HepG2 (cell line): ENCODE data around the gene LRRC74A. TPM values are rescaled to one million over a fixed set of nuclear protein-coding genes. Genes with fewer than 3 reads are reported as not detected.

ENCODE experiments used
- ATAC-seq: fragments of 200-7000 bp; cut with Tn5 transposase; 3 replicates; pipeline ENCODE4 v1.9.1; 2020; ENCODE audit warnings: mild to moderate bottlenecking, moderate library complexity
- BruUV-seq: library from RNA; stranded (reverse); fragments of 400-500 nt; replicated peaks from 2 replicates; lab custom pipeline; 2021; lab: Mats Ljungman, UMichigan
- CTCF ChIA-PET: fragments of 300-600 bp; formaldehyde crosslinking; extraction: SDS; loops from one replicate; lab custom pipeline; 2021; ENCODE audit warnings: low total read pairs, inconsistent platforms, low intra/inter-chr PET ratio; lab: Yijun Ruan, JAX
- POLR2A ChIA-PET: fragments of 350-600 bp; sonication (Branson Sonifier 250); formaldehyde crosslinking; loops from one replicate; lab custom pipeline; 2020; ENCODE audit warnings: antibody characterized with exemption, inconsistent platforms; lab: Yijun Ruan, JAX
- DNase-seq: peaks from one replicate; pipeline ENCODE4 v3.0.0-alpha.2; 2015; ENCODE audit warnings: low spot score
- FAIRE-seq: peaks from 3 replicates; lab custom pipeline; 2011; peaks lifted over from hg19 to GRCh38; lab: Jason Lieb, UNC
- H2AFZ ChIP-seq: one replicate; pipeline ENCODE4 v1.6.1; 2011; ENCODE audit warnings: low read length, inconsistent platforms
- H3K27ac ChIP-seq: fragments of 300-600 bp; 3 replicates; pipeline ENCODE4 v1.8.0; 2011; ENCODE audit warnings: mixed run types, mild to moderate bottlenecking, mixed read lengths, low read length, inconsistent platforms; ENCODE audit not compliant: insufficient read depth; ENCODE audit errors: extremely low read length
- H3K27me3 ChIP-seq, 2 experiments: fragments of 200-600 bp in 1 of 2; 2 replicates in 1 of 2; 3 replicates in 1 of 2; pipeline versions ENCODE4 v1.6.0 to v1.8.0; 2011; ENCODE audit warnings: low read length in 2 of 2, mild to moderate bottlenecking in 2 of 2, moderate library complexity in 2 of 2, inconsistent platforms in 1 of 2; ENCODE audit not compliant: insufficient read depth in 2 of 2, control insufficient read depth in 1 of 2
- H3K36me3 ChIP-seq, 2 experiments: fragments of 200-600 bp in 1 of 2; replicated peaks in 1 of 2; 2 replicates in 1 of 2; 3 replicates in 1 of 2; pipeline versions ENCODE4 v1.5.1 to v1.8.0; 2011; ENCODE audit warnings: low read length in 2 of 2, inconsistent platforms in 1 of 2; ENCODE audit not compliant: insufficient read depth in 2 of 2, control insufficient read depth in 1 of 2
- H3K4me1 ChIP-seq: 2 replicates; pipeline ENCODE4 v1.5.1; 2012; ENCODE audit warnings: low read length, inconsistent platforms; ENCODE audit not compliant: insufficient read depth
- H3K4me2 ChIP-seq: 2 replicates; pipeline ENCODE4 v1.6.0; 2011; ENCODE audit warnings: low read depth, low read length, inconsistent platforms
- H3K4me3 ChIP-seq, 3 experiments: fragments of 200-600 bp in 1 of 3; sonication (generic), shearing (Covaris generic) in 1 of 3; replicated peaks in 1 of 3; 2 replicates each; pipeline ENCODE4 v1.5.1; 2011 to 2016; ENCODE audit warnings: low read length in 3 of 3, inconsistent platforms in 2 of 3, low read depth in 2 of 3, mild to moderate bottlenecking in 2 of 3, control low read depth in 1 of 3, mixed read lengths in 1 of 3; ENCODE audit not compliant: insufficient read depth in 1 of 3
- H3K79me2 ChIP-seq: one replicate; pipeline ENCODE4 v1.6.1; 2011; ENCODE audit warnings: low read length, inconsistent platforms; ENCODE audit not compliant: insufficient read depth
- H3K9ac ChIP-seq: 2 replicates; pipeline ENCODE4 v1.6.0; 2011; ENCODE audit warnings: mild to moderate bottlenecking, low read depth, low read length, inconsistent platforms; ENCODE audit not compliant: insufficient read depth
- H3K9me3 ChIP-seq: 2 replicates; pipeline ENCODE4 v1.5.1; 2012; ENCODE audit warnings: mild to moderate bottlenecking, low read length
- H4K20me1 ChIP-seq: 2 replicates; pipeline ENCODE4 v1.6.0; 2011; ENCODE audit warnings: inconsistent platforms, mild to moderate bottlenecking, low read length, moderate library complexity; ENCODE audit not compliant: insufficient read depth
- ATF6 ChIP-seq: sonication (generic); formaldehyde crosslinking; conservative IDR thresholded peaks from 2 replicates; pipeline ENCODE4 v1.4.0; 2020; ENCODE audit warnings: missing genetic modification reagents
- CEBPB ChIP-seq: IDR thresholded peaks from 2 replicates; pipeline ENCODE4 v1.6.1; 2011; ENCODE audit warnings: low read depth, low read length, improper control_type of control experiment, borderline replicate concordance
- PAXIP1 ChIP-seq: sonication (generic); formaldehyde crosslinking; conservative IDR thresholded peaks from 2 replicates; pipeline ENCODE4 v1.4.0; 2020; ENCODE audit warnings: mild to moderate bottlenecking, missing genetic modification reagents, moderate library complexity
- PLSCR1 ChIP-seq: sonication (generic); formaldehyde crosslinking; IDR thresholded peaks from 2 replicates; pipeline ENCODE4 v1.5.0; 2020; ENCODE audit warnings: missing genetic modification reagents, mild to moderate bottlenecking, borderline replicate concordance
- RORA ChIP-seq: sonication (generic); formaldehyde crosslinking; IDR thresholded peaks from 2 replicates; pipeline ENCODE4 v1.5.0; 2020; ENCODE audit warnings: mild to moderate bottlenecking, missing genetic modification reagents, moderate library complexity
- ZFP37 ChIP-seq: sonication (generic); formaldehyde crosslinking; IDR thresholded peaks from 2 replicates; pipeline ENCODE4 v1.4.0; 2020; ENCODE audit warnings: missing genetic modification reagents, borderline replicate concordance
- ZNF687 ChIP-seq: sonication (generic); formaldehyde crosslinking; IDR thresholded peaks from 2 replicates; pipeline ENCODE4 v1.5.1; 2020; ENCODE audit warnings: mild to moderate bottlenecking, missing genetic modification reagents, moderate library complexity
- ZNF709 ChIP-seq: sonication (generic); formaldehyde crosslinking; IDR thresholded peaks from 2 replicates; pipeline ENCODE4 v1.5.0; 2020; ENCODE audit warnings: mild to moderate bottlenecking, missing genetic modification reagents
- ZUFSP ChIP-seq: sonication (generic); formaldehyde crosslinking; IDR thresholded peaks from 2 replicates; pipeline ENCODE4 v1.9.0; 2021; ENCODE audit warnings: missing genetic modification reagents, mild to moderate bottlenecking, borderline replicate concordance
- WGBS: methylation state at CpG from one replicate; pipeline ENCODE4 v1.1.6; 2017; ENCODE audit warnings: low lambda C conversion rate; 5-methylcytosine and 5-hydroxymethylcytosine counted together
- in situ Hi-C: cut with HindIII; loops from 2 replicates; pipeline ENCODE4 v1.10.0; 2017; ENCODE audit warnings: low pct_unique_long_range_greater_than_20kb; ENCODE audit not compliant: extremely low pct_ligation_motif_present
- intact Hi-C: fragments of 100-400 bp; cut with micrococcal nuclease; formaldehyde crosslinking; loops from one replicate; pipeline ENCODE4 v1.10.0; 2022; ENCODE audit not compliant: unreplicated experiment
- polyA plus RNA-seq, 8 experiments: library from polyadenylated mRNA; depleted of rRNA in 3 of 8; stranded (reverse) in 7 of 8; unstranded in 1 of 8; fragments of >200 nt; fragmentation: Illumina TruSeq in 4 of 8; extraction: Trizol in 4 of 8; gene quantifications; 2 replicates each; pipeline versions ENCODE4 v1.2.1 to v1.2.3, GENCODE V29; 2011 to 2016; ENCODE audit warnings: low read depth in 4 of 8, missing spikeins in 1 of 8, mixed read lengths in 1 of 8; ENCODE audit not compliant: insufficient read depth in 1 of 8
- total RNA-seq, 5 experiments: library from RNA; depleted of rRNA; stranded (reverse); fragments of >200 nt; fragmentation: Illumina TruSeq; extraction: Trizol; gene quantifications; 2 replicates each; pipeline ENCODE4 v1.2.3, GENCODE V29; 2016; ENCODE audit warnings: low read depth in 1 of 5

The LRRC74A gene
- total and polyA plus RNA-seq, 2 of the 13 experiments (the other 11 are each of a cell fraction or from before 2014, with no cell fraction given): not detected

GRCh38 chr14:76863724-76864407, 37.7 kb downstream of the LRRC74A start:
- intact Hi-C loops (no loop called here), in situ Hi-C loops (no loop called here)
- DNase-seq: peak; percentile 19
- peak; percentile 68 for ATAC-seq
- H3K4me1 ChIP-seq: peaks cover 8% of the 10 kb centered on the region
- H3K4me2 ChIP-seq: peak overlapping the region; percentile 44
- H3K36me3 ChIP-seq: no peaks in the 10 kb centered on the region
- BruUV-seq: no TSS peak
- ChIA-PET POLR2A (no interaction called here), CTCF (no interaction called here)
- H3K4me3 ChIP-seq: no peak overlapping the region; a peak in 1 of 6 replicates
- H3K27me3 ChIP-seq: peaks cover 0 to 14% of the 10 kb centered on the region in 2 experiments; a peak in 2 of 5 replicates
- no peak overlapping the region for H2AFZ ChIP-seq
- no peaks in the 10 kb centered on the region for H3K79me2 ChIP-seq
- 8% methylated on average over 13 of the region's 15 CpGs for WGBS
- no peaks in the 10 kb centered on the region for H4K20me1 ChIP-seq
- no peaks in the 10 kb centered on the region for H3K9me3 ChIP-seq
- H3K9ac ChIP-seq: no peak overlapping the region
- FAIRE-seq: no peak
- H3K27ac ChIP-seq: no peak overlapping the region
- TF ChIP-seq ZFP37 (CRISPR knock-in tag): no peak
- TF ChIP-seq ZUFSP: no peak
- TF ChIP-seq PAXIP1: no peak
- TF ChIP-seq PLSCR1 (CRISPR knock-in tag): no peak
- no peak for TF ChIP-seq ATF6 (CRISPR knock-in tag)
- TF ChIP-seq CEBPB: peak; percentile 41; the same call in 1 of the 2 replicates
- no peak for TF ChIP-seq RORA (CRISPR knock-in tag)
- TF ChIP-seq ZNF687 (CRISPR knock-in tag): peak; percentile 34; the same call in 1 of the 2 replicates
- TF ChIP-seq ZNF709: no peak
